ENCODE results near the gene ZNF358. TPM values are rescaled to one million over a fixed set of nuclear protein-coding genes. Genes with fewer than 3 reads are reported as not detected.

Gene ZNF358
- total and polyA plus RNA-seq, 7 donors, result 38.1 to 110 (median 88.9) TPM

DNA sequence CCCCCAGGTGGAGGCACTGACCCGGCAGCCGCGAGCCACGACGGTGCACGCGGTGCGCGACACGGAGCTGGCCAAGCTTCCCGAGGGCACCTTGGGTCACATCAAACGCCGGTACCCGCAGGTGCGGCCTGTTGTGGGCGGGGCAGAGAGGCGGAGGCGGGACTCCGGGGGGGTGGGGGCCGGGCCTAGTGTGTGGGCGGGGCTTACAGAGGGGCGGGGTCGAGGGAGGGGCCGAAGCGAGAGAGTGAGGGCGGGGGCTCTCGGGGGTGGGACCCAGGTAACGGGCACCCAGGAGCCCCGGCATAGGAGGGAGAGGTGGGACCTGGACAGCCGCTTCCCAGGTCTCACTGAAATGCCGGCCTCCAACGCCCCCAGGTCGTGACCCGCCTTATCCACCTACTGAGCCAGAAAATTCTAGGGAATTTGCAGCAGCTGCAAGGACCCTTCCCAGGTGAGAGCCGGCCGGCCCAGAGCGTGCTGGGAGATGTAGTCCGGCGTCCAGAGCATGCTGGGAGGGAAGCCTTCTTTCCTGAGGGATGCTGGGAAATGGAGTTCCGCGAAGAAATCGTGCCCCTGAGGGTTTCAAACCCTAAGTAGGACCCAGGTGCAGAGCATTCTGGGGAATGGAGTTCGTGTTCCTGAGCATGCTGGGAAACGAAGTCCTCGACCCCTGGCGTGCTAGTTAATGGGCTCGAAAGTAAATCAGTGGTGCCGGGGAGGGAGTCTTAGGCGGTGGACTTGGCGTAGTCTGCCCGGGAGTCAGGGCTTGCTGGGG, 35.3 kb downstream of the ZNF358 start:
- WGBS, 3 donors, result 24 to 34% (median 29%) methylated on average over 32 to 51 of the region's 51 CpGs
- intact Hi-C loops (cut with DNase I), result no loop called here
- peak; percentile 65 to 90 for DNase-seq

DNA sequence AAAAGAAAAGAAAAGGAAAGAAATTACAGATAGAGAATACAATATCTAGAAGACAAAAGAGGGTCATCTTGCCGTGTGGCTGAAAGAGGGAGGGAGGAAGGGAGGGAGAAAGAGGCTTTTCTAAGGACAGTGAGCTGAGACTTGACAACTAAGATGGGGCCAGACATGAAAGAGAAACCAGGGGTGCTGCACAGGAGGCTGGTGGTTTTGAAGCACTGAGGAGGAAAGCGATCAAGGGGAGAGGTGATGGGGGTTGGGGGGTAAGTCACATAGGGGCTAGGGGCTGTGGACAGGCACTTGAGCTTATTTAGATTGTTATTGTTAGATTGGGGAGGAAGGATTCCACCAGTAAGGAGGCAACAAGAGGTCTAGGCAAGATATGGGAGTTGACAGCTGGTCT, 36.9 kb downstream of the ZNF358 start:
- Histone ChIP-seq H3K4me1 (no peaks in the 10 kb centered on the region), H3K27ac (no peak overlapping the region), H3K36me3 (ENCODE audit: insufficient read depth in 1 of 2, low read depth in 1 of 2) (peaks cover 2 to 52% of the 10 kb centered on the region in 2 donors), H3K27me3 (ENCODE audit: insufficient read depth in 3 of 3, low read length in 2 of 3) (no peaks in the 10 kb centered on the region), H3K9me3 (no peaks in the 10 kb centered on the region), H3K4me3 (no peak overlapping the region)
- WGBS, 3 donors, result 72 to 97% (median 92%) methylated on average over 2 of the region's 2 CpGs
- TF ChIP-seq CTCF (IDR thresholded peaks at IDR 0.05), result no peak
- ATAC-seq (no peak), DNase-seq (no peak)
- intact Hi-C loops (cut with DNase I), result no loop called here

More for the DNA sequence above, 35.3 kb downstream of the ZNF358 start:
- Histone ChIP-seq H3K9me3 (no peaks in the 10 kb centered on the region), H3K27me3 (ENCODE audit: insufficient read depth in 3 of 3, low read length in 2 of 3) (no peaks in the 10 kb centered on the region), H3K27ac (no peak overlapping the region), H3K4me1 (no peaks in the 10 kb centered on the region), H3K4me3 (peak overlapping the region; percentile 60), H3K36me3 (ENCODE audit: insufficient read depth in 1 of 2, low read depth in 1 of 2) (peaks cover 2 to 42% of the 10 kb centered on the region in 2 donors)
- TF ChIP-seq CTCF (IDR thresholded peaks at IDR 0.05), result no peak
- ATAC-seq, result peak; percentile 92 to 99 (median 98)

- peaks cover 5 to 69% of the 10 kb centered on the region in 2 donors for H3K36me3 ChIP-seq (ENCODE audit: insufficient read depth in 1 of 2, low read depth in 1 of 2)
- H3K27me3 ChIP-seq (ENCODE audit: insufficient read depth in 3 of 3, low read length in 2 of 3), result no peaks in the 10 kb centered on the region
- no peak for ATAC-seq
- H3K27ac ChIP-seq, result no peak overlapping the region
- 86 to 88% (median 88%) methylated on average over 28 of the region's 28 CpGs for WGBS, 3 donors
- H3K4me3 ChIP-seq, result no peak overlapping the region
- no peak for DNase-seq
- TF ChIP-seq CTCF (IDR thresholded peaks at IDR 0.05), result no peak
- H3K9me3 ChIP-seq, result no peaks in the 10 kb centered on the region
- H3K4me1 ChIP-seq, result no peaks in the 10 kb centered on the region
- intact Hi-C loops (cut with DNase I), result no loop called here
Measured at GRCh38 chr19:7554565-7554964, 38.7 kb downstream of the ZNF358 start.

DNA sequence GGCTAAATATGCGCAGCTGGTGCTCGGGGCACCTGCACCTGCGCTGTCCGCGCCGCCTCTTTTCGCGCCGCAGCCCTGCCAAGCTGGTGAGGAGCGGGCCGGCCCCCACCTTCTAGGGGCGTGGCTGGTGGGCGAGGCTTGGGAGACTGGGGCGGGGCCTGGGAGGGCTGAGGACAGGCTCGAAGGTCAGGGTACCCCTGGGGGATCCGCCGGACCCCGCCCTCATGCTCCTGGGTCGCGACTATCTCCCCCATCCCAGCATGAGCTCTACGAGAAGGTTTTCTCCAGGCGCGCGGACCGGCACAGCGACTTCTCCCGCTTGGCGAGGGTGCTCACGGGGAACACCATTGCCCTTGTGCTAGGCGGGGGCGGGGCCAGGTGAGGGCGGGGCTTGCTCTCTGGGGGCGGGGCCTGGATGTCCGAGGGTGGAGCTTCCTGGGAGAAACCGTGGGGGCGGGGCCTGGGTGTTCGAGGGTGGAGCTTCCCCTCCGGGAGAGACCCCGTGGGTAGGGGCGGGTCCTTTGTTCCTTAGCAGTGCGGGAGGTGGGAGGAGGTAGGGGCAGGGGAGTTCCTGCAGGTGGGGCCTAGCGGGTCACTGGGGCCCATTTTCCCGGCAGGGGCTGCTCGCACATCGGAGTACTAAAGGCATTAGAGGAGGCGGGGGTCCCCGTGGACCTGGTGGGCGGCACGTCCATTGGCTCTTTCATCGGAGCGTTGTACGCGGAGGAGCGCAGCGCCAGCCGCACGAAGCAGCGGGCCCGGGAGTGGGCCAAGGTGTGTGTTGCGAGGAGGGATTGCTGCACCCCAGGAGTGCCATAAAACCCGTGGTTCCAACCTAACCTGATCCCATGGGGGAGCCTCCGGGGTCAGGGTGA, 39.3 kb downstream of the ZNF358 start:
- 75 to 76% (median 76%) methylated on average over 54 to 62 of the region's 62 CpGs for WGBS, 3 donors
- no peak overlapping the region for H3K27ac ChIP-seq
- intact Hi-C loops (cut with DNase I), result no loop called here
- no peaks in the 10 kb centered on the region for H3K4me1 ChIP-seq
- peaks cover 5 to 72% of the 10 kb centered on the region in 2 donors for H3K36me3 ChIP-seq (ENCODE audit: insufficient read depth in 1 of 2, low read depth in 1 of 2)
- H3K27me3 ChIP-seq (ENCODE audit: insufficient read depth in 3 of 3, low read length in 2 of 3), result no peaks in the 10 kb centered on the region
- DNase-seq (peak in 1 of 2 donors; percentile 53), ATAC-seq (no peak)
- H3K9me3 ChIP-seq, result no peaks in the 10 kb centered on the region
- no peak overlapping the region for H3K4me3 ChIP-seq
- no peak for TF ChIP-seq CTCF (IDR thresholded peaks at IDR 0.05)

Measured in psoas muscle (tissue), 8 donors.